Measurements from ENCODE around the gene GRIK4.

The GRIK4 gene

DNA sequence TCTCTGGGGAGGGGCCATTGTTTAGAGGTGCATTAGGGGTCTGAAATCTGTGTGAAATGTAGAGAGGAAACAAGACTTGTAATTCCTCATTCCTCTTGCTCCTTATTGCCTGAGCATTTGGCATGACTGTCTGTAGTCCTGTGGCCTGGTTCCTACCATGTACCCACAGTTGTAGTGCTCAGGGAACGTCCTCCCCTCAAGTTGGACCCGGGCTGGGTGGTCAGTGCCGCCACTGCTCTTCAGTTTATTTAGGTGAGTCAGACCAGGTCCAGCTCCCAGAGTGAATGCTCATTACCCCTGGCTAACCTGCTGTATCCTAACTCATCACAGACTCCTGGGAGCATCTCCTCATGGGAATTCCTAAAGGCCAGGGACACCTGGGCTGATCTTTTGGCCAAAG, 139.8 kb downstream of the GRIK4 start:
- H3K4me3 ChIP-seq (ENCODE audit: low read length): no peak overlapping the region

DNA sequence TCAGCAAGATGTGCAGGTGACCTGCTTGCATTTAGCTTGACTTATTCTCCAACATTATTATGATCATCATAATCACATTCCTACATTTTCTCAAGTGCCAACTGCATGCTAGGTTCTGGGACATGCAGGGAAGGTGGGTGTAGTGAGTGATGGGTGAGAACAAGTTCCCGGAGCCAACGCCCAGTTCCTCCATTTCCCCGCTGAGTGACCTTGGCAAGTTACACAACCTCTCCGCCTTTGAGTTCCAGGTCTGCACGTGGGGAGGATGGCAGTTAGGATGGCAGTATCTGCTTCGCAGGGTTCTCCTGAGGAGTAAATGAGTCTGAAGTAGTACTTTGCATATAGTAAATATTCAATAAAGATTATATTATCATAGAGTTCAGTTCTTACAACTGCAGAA, 140.3 kb downstream of the GRIK4 start:
- no peaks in the 10 kb centered on the region for H3K9me3 ChIP-seq (ENCODE audit: control insufficient read depth, low read length)
- H3K36me3 ChIP-seq (ENCODE audit: control insufficient read depth, insufficient read depth, low read length): no peaks in the 10 kb centered on the region
- no peaks in the 10 kb centered on the region for H3K27me3 ChIP-seq (ENCODE audit: control insufficient read depth, insufficient read depth, low read length)
- H3K9ac ChIP-seq (ENCODE audit: low read length): no peak overlapping the region
- no peak overlapping the region for H3K4me3 ChIP-seq (ENCODE audit: low read length)
- no peaks in the 10 kb centered on the region for H3K4me1 ChIP-seq (ENCODE audit: control insufficient read depth, insufficient read depth, low read length)

More for the DNA sequence above, 139.8 kb downstream of the GRIK4 start:
- H3K9me3 ChIP-seq (ENCODE audit: control insufficient read depth, low read length): no peaks in the 10 kb centered on the region
- no peaks in the 10 kb centered on the region for H3K27me3 ChIP-seq (ENCODE audit: control insufficient read depth, insufficient read depth, low read length)
- no peaks in the 10 kb centered on the region for H3K4me1 ChIP-seq (ENCODE audit: control insufficient read depth, insufficient read depth, low read length)
- H3K9ac ChIP-seq (ENCODE audit: low read length): no peak overlapping the region
- H3K36me3 ChIP-seq (ENCODE audit: control insufficient read depth, insufficient read depth, low read length): no peaks in the 10 kb centered on the region

DNA sequence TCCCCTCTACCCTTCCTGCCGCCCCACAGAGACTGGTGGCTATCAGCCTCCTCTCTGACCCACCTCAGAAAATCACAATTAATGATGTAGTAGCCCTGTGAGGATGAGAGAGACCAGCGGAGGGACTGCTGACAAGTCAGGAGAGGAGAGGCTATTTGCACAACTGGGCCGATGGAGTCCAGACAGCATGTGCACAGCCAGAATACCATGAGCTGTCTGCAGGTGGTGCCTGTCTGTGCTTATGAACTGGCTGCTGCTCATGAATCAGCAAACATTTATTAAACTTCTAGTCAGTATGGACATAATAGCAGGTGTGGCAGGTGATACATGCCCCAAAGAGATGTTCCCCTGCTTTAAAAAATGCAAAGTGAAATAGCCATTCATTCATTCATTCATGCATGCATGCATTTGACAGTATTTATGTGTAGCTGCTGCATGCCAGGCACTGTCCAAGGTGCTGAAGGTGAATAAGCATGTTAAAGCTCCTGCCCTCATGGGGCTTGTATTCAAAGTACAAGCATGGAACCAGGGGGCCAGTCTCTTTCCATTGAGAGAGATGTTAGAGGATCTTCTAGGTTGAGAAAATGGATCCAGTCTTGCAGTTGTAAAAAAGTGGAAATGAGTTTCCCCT, 141.3 kb downstream of the GRIK4 start:
- Histone ChIP-seq H3K4me3 (ENCODE audit: low read length) (no peak overlapping the region), H3K9me3 (ENCODE audit: control insufficient read depth, low read length) (no peaks in the 10 kb centered on the region), H3K4me1 (ENCODE audit: control insufficient read depth, insufficient read depth, low read length) (no peaks in the 10 kb centered on the region), H3K9ac (ENCODE audit: low read length) (no peak overlapping the region), H3K36me3 (ENCODE audit: control insufficient read depth, insufficient read depth, low read length) (no peaks in the 10 kb centered on the region), H3K27me3 (ENCODE audit: control insufficient read depth, insufficient read depth, low read length) (no peaks in the 10 kb centered on the region)

DNA sequence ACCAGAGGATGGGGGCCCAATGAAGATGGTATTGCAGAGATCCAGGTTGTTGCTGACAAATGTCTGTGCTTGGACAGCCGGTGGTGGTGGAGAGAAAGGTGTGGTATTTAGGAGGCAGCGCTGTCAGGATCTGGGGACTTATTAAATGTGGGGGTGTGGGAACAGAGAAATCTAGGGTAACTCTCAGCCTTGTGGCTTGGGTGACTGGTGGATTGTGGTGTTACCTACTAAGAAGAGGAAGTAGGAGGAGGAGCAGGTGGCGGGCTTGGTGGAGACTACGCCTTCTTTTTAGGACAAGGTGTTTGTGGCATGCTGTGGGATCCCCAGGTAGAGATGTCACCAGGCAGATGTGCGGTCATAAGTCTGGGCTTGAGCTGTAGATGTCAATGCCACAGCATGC, 144.0 kb downstream of the GRIK4 start:
- Histone ChIP-seq H3K27me3 (ENCODE audit: control insufficient read depth, insufficient read depth, low read length) (peaks cover 3% of the 10 kb centered on the region), H3K36me3 (ENCODE audit: control insufficient read depth, insufficient read depth, low read length) (no peaks in the 10 kb centered on the region), H3K4me3 (ENCODE audit: low read length) (no peak overlapping the region), H3K9me3 (ENCODE audit: control insufficient read depth, low read length) (no peaks in the 10 kb centered on the region), H3K4me1 (ENCODE audit: control insufficient read depth, insufficient read depth, low read length) (no peaks in the 10 kb centered on the region), H3K9ac (ENCODE audit: low read length) (no peak overlapping the region)

DNA sequence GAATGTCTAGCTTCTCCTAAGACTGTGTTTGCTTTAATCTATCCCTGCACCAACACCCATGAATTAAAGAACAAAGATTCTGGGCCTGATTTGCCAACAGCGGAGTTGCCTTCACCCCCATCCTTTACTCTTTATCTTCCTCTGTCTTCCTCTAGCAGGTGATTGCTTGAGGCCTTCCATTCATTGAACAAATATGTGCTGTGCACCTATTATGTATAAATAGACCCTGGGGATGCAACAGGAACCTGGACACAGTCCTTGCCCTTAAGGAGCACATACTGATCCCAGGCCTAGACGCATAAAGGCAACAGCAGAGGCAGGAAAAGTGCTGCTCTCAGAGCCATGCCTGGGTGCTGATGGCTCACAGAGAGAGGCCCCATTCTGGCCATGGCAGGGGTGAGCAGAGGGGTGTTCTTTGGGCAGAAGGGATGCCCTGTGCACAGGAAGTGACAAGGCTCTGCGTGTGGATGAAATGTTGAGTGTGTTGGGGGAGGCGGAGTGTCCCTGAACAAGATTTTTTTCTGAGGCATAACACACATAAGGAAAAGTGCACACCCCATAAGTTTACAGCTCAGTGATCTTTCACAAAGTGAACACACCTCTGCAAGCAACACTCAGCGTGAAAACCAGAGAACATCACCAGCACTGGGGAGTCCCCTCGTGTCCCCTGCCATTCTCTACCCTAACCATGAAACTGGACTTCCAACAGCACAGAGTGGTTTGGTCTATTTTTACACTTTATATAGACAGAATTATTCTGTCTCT, 145.9 kb downstream of the GRIK4 start:
- peaks cover 3% of the 10 kb centered on the region for H3K27me3 ChIP-seq (ENCODE audit: control insufficient read depth, insufficient read depth, low read length)
- no peak overlapping the region for H3K4me3 ChIP-seq (ENCODE audit: low read length)
- no peaks in the 10 kb centered on the region for H3K4me1 ChIP-seq (ENCODE audit: control insufficient read depth, insufficient read depth, low read length)
- no peaks in the 10 kb centered on the region for H3K9me3 ChIP-seq (ENCODE audit: control insufficient read depth, low read length)
- H3K36me3 ChIP-seq (ENCODE audit: control insufficient read depth, insufficient read depth, low read length): no peaks in the 10 kb centered on the region
- H3K9ac ChIP-seq (ENCODE audit: low read length): no peak overlapping the region

DNA sequence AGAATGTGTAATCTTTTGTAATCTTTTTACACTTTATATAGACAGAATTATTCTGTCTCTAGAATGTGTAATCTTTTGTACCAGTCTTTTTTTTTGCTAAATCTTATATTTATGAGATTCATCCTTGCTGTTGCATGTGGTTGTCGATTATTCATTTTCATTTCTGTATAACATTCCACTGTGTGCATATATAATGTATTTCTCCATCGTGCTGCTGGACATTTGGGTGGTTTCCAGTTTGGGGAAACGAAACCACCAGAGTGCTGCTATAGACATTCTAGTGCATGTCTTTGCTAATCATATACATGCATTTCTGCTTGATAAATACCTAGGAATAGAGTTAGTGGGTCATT, 146.5 kb downstream of the GRIK4 start:
- H3K4me3 ChIP-seq (ENCODE audit: low read length): no peak overlapping the region
- no peak overlapping the region for H3K9ac ChIP-seq (ENCODE audit: low read length)
- peaks cover 3% of the 10 kb centered on the region for H3K27me3 ChIP-seq (ENCODE audit: control insufficient read depth, insufficient read depth, low read length)
- H3K9me3 ChIP-seq (ENCODE audit: control insufficient read depth, low read length): no peaks in the 10 kb centered on the region
- H3K36me3 ChIP-seq (ENCODE audit: control insufficient read depth, insufficient read depth, low read length): no peaks in the 10 kb centered on the region
- no peaks in the 10 kb centered on the region for H3K4me1 ChIP-seq (ENCODE audit: control insufficient read depth, insufficient read depth, low read length)

DNA sequence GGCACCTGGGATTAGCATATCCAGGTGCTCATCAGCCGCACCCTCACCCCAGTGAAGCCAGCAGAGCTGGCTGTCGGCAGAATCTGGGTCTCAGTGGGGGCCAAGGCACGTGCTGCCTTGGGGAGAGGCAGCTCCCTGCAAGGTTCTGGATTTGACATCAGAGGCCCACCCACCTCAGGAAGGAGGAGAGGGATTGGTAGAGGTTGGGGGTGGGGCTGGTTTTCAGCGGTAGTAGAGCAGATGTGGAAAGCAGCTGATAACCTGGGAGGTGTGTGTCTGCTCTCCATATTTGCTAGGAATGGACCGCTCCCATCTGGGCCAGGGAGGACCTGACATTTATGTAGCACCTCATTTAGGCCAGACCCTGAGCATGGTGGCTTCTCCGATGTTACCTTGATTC, 147.5 kb downstream of the GRIK4 start:
- Histone ChIP-seq H3K9me3 (ENCODE audit: control insufficient read depth, low read length) (no peaks in the 10 kb centered on the region), H3K9ac (ENCODE audit: low read length) (no peak overlapping the region), H3K27me3 (ENCODE audit: control insufficient read depth, insufficient read depth, low read length) (peaks cover 3% of the 10 kb centered on the region), H3K36me3 (ENCODE audit: control insufficient read depth, insufficient read depth, low read length) (no peaks in the 10 kb centered on the region), H3K4me3 (ENCODE audit: low read length) (no peak overlapping the region), H3K4me1 (ENCODE audit: control insufficient read depth, insufficient read depth, low read length) (no peaks in the 10 kb centered on the region)

DNA sequence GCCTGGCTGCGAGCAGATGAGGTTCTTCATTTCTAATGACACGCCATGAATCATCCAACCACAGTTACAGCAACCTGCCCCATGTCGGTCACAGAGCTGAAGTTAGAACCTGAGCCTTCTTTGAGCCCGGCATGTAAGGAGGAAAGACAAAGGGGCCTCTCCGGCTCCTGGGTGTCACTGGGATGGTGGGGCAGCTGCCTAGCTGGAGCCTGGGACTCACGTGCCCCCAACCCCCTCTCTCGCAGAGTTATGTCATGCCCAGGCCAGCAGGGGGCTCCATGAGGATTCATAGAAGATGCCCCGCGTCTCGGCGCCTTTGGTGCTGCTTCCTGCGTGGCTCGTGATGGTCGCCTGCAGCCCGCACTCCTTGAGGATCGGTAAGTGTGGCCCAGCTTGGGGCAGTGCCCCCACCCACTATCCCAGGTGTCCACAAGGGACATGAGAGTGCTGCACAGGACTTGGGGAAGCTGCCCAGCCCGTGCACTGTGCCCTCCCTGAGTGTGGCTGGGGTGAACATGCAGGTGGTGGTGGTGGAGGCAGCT, 148.5 kb downstream of the GRIK4 start:
- no peak overlapping the region for H3K4me3 ChIP-seq (ENCODE audit: low read length)
- peaks cover 3% of the 10 kb centered on the region for H3K27me3 ChIP-seq (ENCODE audit: control insufficient read depth, insufficient read depth, low read length)
- H3K36me3 ChIP-seq (ENCODE audit: control insufficient read depth, insufficient read depth, low read length): no peaks in the 10 kb centered on the region
- H3K9ac ChIP-seq (ENCODE audit: low read length): no peak overlapping the region
- H3K4me1 ChIP-seq (ENCODE audit: control insufficient read depth, insufficient read depth, low read length): no peaks in the 10 kb centered on the region
- H3K9me3 ChIP-seq (ENCODE audit: control insufficient read depth, low read length): no peaks in the 10 kb centered on the region

DNA sequence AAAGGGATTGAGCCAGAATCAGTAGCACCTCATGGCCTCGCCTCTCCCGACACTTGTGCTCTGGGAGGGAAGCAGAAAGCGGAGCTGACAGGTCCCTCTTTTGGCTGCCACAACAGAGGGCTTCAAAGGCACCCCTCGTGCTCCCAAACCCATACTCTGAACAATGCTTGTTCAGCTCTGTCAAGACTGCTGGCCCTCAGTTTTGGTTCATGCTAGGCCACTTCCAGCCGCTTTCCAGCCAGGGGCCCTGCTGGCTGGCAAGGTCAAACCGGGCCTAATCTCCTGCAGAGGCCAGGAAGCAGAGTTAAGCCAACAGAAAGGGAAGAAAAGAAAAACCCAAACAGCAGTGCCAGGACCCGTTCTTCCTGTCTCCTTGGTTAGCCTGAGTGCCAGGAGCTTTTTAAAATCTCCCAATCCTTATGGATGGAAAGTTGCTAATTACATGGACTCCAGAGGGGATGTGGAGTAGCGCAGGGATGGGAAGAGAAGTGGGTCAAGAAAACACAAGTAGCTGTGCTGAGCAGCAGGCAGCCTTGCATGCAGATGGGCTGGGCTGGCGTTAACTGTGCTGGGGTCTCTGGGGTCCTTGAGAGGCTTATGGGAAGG, 150.6 kb downstream of the GRIK4 start:
- Histone ChIP-seq H3K27me3 (ENCODE audit: control insufficient read depth, insufficient read depth, low read length) (peaks cover 3% of the 10 kb centered on the region), H3K36me3 (ENCODE audit: control insufficient read depth, insufficient read depth, low read length) (no peaks in the 10 kb centered on the region), H3K9me3 (ENCODE audit: control insufficient read depth, low read length) (no peaks in the 10 kb centered on the region), H3K4me3 (ENCODE audit: low read length) (no peak overlapping the region), H3K9ac (ENCODE audit: low read length) (no peak overlapping the region), H3K4me1 (ENCODE audit: control insufficient read depth, insufficient read depth, low read length) (no peaks in the 10 kb centered on the region)

DNA sequence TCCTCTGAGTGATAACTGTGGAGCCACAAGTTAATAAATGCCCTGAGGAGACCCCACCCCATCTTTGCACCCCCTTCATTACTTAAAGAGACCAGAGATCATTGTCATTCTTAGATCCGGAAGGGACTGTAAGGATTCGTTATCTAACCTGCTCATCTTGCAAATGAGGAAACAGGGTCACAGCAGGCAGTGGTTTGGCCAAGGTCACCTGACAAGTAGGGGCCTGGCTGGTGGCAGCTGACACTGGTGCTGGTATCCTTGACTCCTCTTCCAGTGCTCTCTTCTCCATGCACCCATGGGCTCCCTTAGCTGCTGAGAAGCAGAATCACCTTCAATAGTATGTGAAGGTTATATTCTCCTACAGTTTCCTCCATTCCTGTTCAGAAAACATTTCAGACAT, 151.6 kb downstream of the GRIK4 start:
- no peaks in the 10 kb centered on the region for H3K4me1 ChIP-seq (ENCODE audit: control insufficient read depth, insufficient read depth, low read length)
- no peaks in the 10 kb centered on the region for H3K9me3 ChIP-seq (ENCODE audit: control insufficient read depth, low read length)
- H3K36me3 ChIP-seq (ENCODE audit: control insufficient read depth, insufficient read depth, low read length): no peaks in the 10 kb centered on the region
- H3K9ac ChIP-seq (ENCODE audit: low read length): no peak overlapping the region
- H3K27me3 ChIP-seq (ENCODE audit: control insufficient read depth, insufficient read depth, low read length): peaks cover 3% of the 10 kb centered on the region
- H3K4me3 ChIP-seq (ENCODE audit: low read length): no peak overlapping the region

DNA sequence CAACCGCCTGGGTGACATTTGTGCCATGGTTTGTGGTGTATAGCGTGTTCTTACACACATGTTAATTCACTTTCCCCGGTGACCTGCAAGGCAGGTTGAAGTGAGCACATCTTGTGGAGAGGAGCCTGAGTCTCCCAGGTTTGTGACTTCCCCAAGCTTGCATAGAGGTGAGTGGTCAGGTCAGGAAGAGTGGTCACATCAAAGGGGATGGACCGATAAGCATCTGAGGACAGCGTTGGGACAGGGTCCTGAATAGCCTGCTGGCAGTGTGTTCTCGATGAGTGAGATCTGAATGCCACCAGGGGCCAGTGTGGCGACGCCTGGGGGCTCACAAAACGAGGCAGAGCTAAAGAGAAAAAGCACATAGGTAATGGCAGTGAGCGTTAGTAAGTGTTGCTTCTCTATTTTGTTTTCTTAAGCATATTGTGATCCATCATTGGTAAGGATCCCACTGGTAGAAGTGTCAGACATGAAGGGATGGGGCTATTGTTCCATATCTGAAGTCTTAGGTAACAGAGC, 154.6 kb downstream of the GRIK4 start:
- H3K27me3 ChIP-seq (ENCODE audit: control insufficient read depth, insufficient read depth, low read length): no peaks in the 10 kb centered on the region
- H3K9me3 ChIP-seq (ENCODE audit: control insufficient read depth, low read length): no peaks in the 10 kb centered on the region
- H3K36me3 ChIP-seq (ENCODE audit: control insufficient read depth, insufficient read depth, low read length): no peaks in the 10 kb centered on the region
- no peaks in the 10 kb centered on the region for H3K4me1 ChIP-seq (ENCODE audit: control insufficient read depth, insufficient read depth, low read length)
- no peak overlapping the region for H3K9ac ChIP-seq (ENCODE audit: low read length)
- H3K4me3 ChIP-seq (ENCODE audit: low read length): no peak overlapping the region

DNA sequence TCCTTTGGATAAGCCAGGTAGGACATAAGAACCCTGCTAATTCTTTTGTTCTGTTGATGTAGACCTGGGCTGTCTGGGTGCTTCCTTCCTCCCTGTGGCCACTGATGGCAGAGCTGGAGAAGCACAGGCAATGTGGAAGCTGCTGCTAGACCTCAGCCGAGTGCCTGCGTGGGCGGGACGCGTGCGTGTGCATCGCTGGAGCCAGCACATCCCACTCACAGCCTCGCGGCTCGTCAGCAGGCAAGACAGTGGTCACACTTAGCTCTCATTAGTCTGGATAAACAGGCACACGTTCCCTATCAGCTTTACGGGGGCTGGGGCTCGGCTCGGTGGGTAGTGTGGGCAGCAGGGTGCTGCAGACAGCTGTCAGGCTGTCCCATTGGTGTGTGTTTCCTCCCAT, 155.7 kb downstream of the GRIK4 start:
- H3K36me3 ChIP-seq (ENCODE audit: control insufficient read depth, insufficient read depth, low read length): no peaks in the 10 kb centered on the region
- no peaks in the 10 kb centered on the region for H3K4me1 ChIP-seq (ENCODE audit: control insufficient read depth, insufficient read depth, low read length)
- H3K27me3 ChIP-seq (ENCODE audit: control insufficient read depth, insufficient read depth, low read length): no peaks in the 10 kb centered on the region

More for the DNA sequence above, 155.7 kb downstream of the GRIK4 start:
- Histone ChIP-seq H3K9ac (ENCODE audit: low read length) (no peak overlapping the region), H3K4me3 (ENCODE audit: low read length) (no peak overlapping the region), H3K9me3 (ENCODE audit: control insufficient read depth, low read length) (no peaks in the 10 kb centered on the region)
